Measurements from ENCODE around the gene PRSS8.

DNA sequence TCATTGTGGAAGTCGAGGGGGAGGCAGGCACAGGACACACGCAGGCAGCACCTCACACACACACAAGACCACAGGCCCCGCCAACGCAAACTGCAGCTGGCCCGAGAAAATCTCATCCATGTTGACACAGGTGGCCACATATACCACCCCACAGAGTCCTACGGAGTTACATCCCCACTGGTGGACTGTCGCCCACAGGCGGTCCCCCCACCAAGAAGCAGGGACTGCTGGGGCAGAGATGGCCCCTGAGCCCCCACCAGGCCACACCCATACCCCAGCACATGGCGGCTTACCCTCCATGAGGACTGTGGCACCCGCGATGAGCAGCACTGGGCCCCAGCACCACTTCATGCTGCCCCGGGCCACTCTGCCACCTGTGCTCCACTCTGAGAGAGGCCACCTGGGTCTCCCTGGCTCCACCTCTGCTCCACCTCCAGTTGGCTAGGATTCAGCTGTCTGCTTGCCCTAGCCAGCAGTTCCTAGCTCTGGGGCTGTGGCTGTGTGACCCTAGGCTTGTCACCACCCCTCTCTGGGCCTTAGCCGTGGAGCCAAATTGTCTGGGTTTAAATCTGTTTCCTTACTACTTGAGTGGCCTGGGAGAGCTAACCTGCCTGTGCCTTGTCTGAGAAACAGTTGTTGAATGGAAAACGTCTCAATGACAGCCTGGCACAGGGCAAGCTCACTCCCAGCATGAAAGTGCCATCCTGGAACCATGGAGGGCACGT, 46.9 kb downstream of the PRSS8 start, which contains the start of gene PRSS53:
- TF ChIP-seq, protein P1, sequence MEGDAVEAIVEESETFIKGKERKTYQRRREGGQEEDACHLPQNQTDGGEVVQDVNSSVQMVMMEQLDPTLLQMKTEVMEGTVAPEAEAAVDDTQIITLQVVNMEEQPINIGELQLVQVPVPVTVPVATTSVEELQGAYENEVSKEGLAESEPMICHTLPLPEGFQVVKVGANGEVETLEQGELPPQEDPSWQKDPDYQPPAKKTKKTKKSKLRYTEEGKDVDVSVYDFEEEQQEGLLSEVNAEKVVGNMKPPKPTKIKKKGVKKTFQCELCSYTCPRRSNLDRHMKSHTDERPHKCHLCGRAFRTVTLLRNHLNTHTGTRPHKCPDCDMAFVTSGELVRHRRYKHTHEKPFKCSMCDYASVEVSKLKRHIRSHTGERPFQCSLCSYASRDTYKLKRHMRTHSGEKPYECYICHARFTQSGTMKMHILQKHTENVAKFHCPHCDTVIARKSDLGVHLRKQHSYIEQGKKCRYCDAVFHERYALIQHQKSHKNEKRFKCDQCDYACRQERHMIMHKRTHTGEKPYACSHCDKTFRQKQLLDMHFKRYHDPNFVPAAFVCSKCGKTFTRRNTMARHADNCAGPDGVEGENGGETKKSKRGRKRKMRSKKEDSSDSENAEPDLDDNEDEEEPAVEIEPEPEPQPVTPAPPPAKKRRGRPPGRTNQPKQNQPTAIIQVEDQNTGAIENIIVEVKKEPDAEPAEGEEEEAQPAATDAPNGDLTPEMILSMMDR (IDR thresholded peaks at IDR 0.05) = no peak
- TF ChIP-seq POLR2A (IDR thresholded peaks at IDR 0.05) = no peak
